HG02678 (cell line): ENCODE results near the gene PIK3AP1.
"Not testable (repeated sequence)": the region's sequence is repeated elsewhere in the genome, so short reads cannot be mapped to it uniquely, and the experiment has no call there.

ENCODE experiments used
- ATAC-seq: cut with Tn5 transposase; IDR thresholded peaks from one replicate; pipeline ENCODE4 v1.9.1; 2021; ENCODE audit warnings: mild to moderate bottlenecking, moderate library complexity; ENCODE audit not compliant: unreplicated experiment

Gene PIK3AP1

GRCh38 chr10:96586419-96587263 is 133.7 kb downstream of the PIK3AP1 start, which contains the start of gene TM9SF3:
TSS of gene TM9SF3 (minus strand) at chr10:96587012. CDS start at chr10:96586835, 177 bp downstream.
- peak; percentile 77 for ATAC-seq

GRCh38 chr10:96585736-96586418 is 134.4 kb downstream of the PIK3AP1 start:
- peak; percentile 14 for ATAC-seq

- no peak for ATAC-seq
Measured at GRCh38 chr10:96584474-96584873, 135.8 kb downstream of the PIK3AP1 start.

- no peak for ATAC-seq
Measured at GRCh38 chr10:96584035-96584434, 136.3 kb downstream of the PIK3AP1 start.

- no peak for ATAC-seq
Measured at GRCh38 chr10:96579133-96579532, 141.2 kb downstream of the PIK3AP1 start.

GRCh38 chr10:96578633-96579032 is 141.7 kb downstream of the PIK3AP1 start:
- ATAC-seq = no peak

- no peak for ATAC-seq
Measured at GRCh38 chr10:96578022-96578421, 142.3 kb downstream of the PIK3AP1 start.

GRCh38 chr10:96577069-96577468 is 143.2 kb downstream of the PIK3AP1 start:
- no peak for ATAC-seq

- ATAC-seq = no peak
Measured at GRCh38 chr10:96576277-96576980, 143.9 kb downstream of the PIK3AP1 start.

GRCh38 chr10:96574564-96574963 is 145.8 kb downstream of the PIK3AP1 start:
- ATAC-seq = not testable (repeated sequence)

GRCh38 chr10:96573036-96573435 is 147.3 kb downstream of the PIK3AP1 start:
- no peak for ATAC-seq

GRCh38 chr10:96570983-96571964 is 149.0 kb downstream of the PIK3AP1 start:
- ATAC-seq = no peak

GRCh38 chr10:96570511-96570910 is 149.8 kb downstream of the PIK3AP1 start:
- no peak for ATAC-seq

GRCh38 chr10:96568402-96568801 is 151.9 kb downstream of the PIK3AP1 start:
- ATAC-seq = no peak

- ATAC-seq = no peak
Measured at GRCh38 chr10:96565774-96566173, 154.5 kb downstream of the PIK3AP1 start.

GRCh38 chr10:96560966-96561887 is 159.1 kb downstream of the PIK3AP1 start:
- no peak for ATAC-seq

- no peak for ATAC-seq
Measured at GRCh38 chr10:96560489-96560888, 159.8 kb downstream of the PIK3AP1 start.

- ATAC-seq = no peak
Measured at GRCh38 chr10:96556003-96556402, 164.3 kb downstream of the PIK3AP1 start.

- no peak for ATAC-seq
Measured at GRCh38 chr10:96555330-96555729, 165.0 kb downstream of the PIK3AP1 start.
